Osteoblast (primary cell): ENCODE results near the gene SLC1A2. TPM values are rescaled to one million over a fixed set of nuclear protein-coding genes. Genes with fewer than 3 reads are reported as not detected.

ENCODE experiments used
- DNase-seq: peaks from one replicate; pipeline ENCODE4 v3.0.0; 2011; ENCODE audit warnings: low spot score, mixed read lengths; ENCODE audit not compliant: insufficient read length; ENCODE audit errors: missing footprints
- H2AFZ ChIP-seq: 2 replicates; pipeline ENCODE4 v1.6.0; 2011; ENCODE audit warnings: mild to moderate bottlenecking, low read length
- H3K27ac ChIP-seq: 2 replicates; pipeline ENCODE4 v1.5.1; 2011; ENCODE audit warnings: mild to moderate bottlenecking, low read depth, low read length, moderate library complexity
- H3K27me3 ChIP-seq: 2 replicates; pipeline ENCODE4 v1.6.0; 2012; ENCODE audit warnings: mild to moderate bottlenecking, control low read depth, inconsistent platforms, low read length, moderate library complexity; ENCODE audit not compliant: insufficient read depth
- H3K36me3 ChIP-seq: 2 replicates; pipeline ENCODE4 v1.5.1; 2011; ENCODE audit warnings: mild to moderate bottlenecking, low read length, control low read depth, moderate library complexity; ENCODE audit not compliant: insufficient read depth
- H3K4me1 ChIP-seq: 2 replicates; pipeline ENCODE4 v1.5.1; 2011; ENCODE audit warnings: mild to moderate bottlenecking, low read length, control low read depth, moderate library complexity; ENCODE audit not compliant: insufficient read depth
- H3K4me2 ChIP-seq: 2 replicates; pipeline ENCODE4 v1.6.0; 2011; ENCODE audit warnings: mild to moderate bottlenecking, low read length; ENCODE audit not compliant: insufficient read depth
- H3K4me3 ChIP-seq: fragments of 200-600 bp; sonication (generic); 3 replicates; pipeline ENCODE4 v1.5.1; 2012; ENCODE audit warnings: mild to moderate bottlenecking, low read length, inconsistent platforms; ENCODE audit not compliant: insufficient read depth
- H3K79me2 ChIP-seq: 2 replicates; pipeline ENCODE4 v1.6.0; 2012; ENCODE audit warnings: mild to moderate bottlenecking, low read length, control low read depth, inconsistent platforms; ENCODE audit not compliant: insufficient read depth
- H3K9me3 ChIP-seq: 2 replicates; pipeline ENCODE4 v1.5.1; 2011; ENCODE audit warnings: low read depth, low read length, control low read depth
- H4K20me1 ChIP-seq: 2 replicates; pipeline ENCODE4 v1.6.0; 2012; ENCODE audit warnings: mild to moderate bottlenecking, low read length, control low read depth; ENCODE audit not compliant: insufficient read depth
- CTCF ChIP-seq: IDR thresholded peaks from 2 replicates; pipeline ENCODE4 v1.5.1; 2011; ENCODE audit warnings: mild to moderate bottlenecking, low read depth, low read length, moderate library complexity; ENCODE audit errors: extremely low read depth
- total RNA-seq: library from RNA; depleted of rRNA; stranded (reverse); fragments of >200 nt; gene quantifications from 2 replicates; pipeline ENCODE4 v1.2.3, GENCODE V29; 2012

The SLC1A2 gene
- total RNA-seq, 1 donor = 0.72 TPM

DNA sequence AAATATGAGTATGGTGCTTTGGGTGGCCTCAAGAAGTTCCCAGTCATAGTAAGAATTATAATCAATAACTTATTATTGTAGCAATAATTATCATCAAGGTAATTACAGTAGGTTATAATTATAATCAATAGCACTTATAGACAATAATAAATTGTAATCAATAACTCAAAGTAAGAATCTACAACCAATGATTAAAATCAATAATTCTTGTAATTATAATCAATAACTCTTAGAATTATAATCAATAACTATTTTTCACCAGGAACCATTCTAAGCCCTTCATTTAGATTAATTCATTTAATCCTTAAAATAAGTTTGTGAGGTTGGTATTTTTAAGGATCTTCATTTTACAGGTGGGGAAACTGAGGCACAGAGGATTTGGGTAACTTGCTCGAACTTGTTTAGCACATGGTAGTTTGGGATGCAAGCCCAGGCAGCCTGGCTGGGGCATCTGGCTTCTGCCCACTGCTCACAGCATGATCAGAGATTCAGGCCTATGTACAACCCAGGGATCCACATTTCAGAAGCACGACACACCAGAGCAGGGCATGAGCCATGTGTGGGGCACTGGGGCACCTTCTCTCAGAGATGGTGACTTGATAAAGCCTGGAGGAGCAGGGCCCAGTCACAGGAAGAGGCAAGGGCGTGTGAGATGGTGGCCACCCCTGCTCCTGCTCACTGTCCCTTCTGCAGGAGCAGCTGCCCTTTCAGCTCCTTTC is 46.6 kb downstream of the SLC1A2 start:
- no peaks in the 10 kb centered on the region for H3K36me3 ChIP-seq
- no peaks in the 10 kb centered on the region for H3K9me3 ChIP-seq
- no peak overlapping the region for H3K27ac ChIP-seq
- H3K4me3 ChIP-seq = no peak overlapping the region
- H3K4me2 ChIP-seq = no peak overlapping the region
- H3K27me3 ChIP-seq = no peaks in the 10 kb centered on the region
- peaks cover 4% of the 10 kb centered on the region for H3K4me1 ChIP-seq
- TF ChIP-seq CTCF = no peak
- H4K20me1 ChIP-seq = no peaks in the 10 kb centered on the region
- H2AFZ ChIP-seq = no peak overlapping the region
- DNase-seq = no peak
- H3K79me2 ChIP-seq = no peaks in the 10 kb centered on the region

DNA sequence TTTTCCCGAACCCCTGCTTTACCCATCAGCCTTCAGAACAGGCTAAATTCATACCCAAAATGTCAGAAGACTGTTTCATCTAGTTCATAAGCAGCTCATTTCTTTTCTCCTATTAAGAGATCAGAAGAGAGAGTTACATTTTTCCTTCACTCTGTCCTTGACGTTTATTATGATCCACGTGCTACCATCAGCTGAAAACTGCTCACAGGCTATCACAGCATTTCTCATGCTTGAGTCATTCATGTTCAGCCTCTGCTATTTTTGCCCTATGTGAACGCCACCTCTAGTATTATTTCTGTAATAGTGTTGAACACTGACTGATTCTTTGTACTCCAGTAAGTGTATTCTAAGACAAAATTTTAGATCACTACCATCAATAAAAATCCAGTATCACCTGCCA is 51.9 kb downstream of the SLC1A2 start:
- Histone ChIP-seq H3K4me1 (peaks cover 35% of the 10 kb centered on the region), H3K27me3 (no peaks in the 10 kb centered on the region), H4K20me1 (no peaks in the 10 kb centered on the region), H3K79me2 (no peaks in the 10 kb centered on the region), H3K27ac (peak overlapping the region; percentile 69), H3K4me3 (no peak overlapping the region), H3K36me3 (no peaks in the 10 kb centered on the region), H3K9me3 (no peaks in the 10 kb centered on the region), H3K4me2 (no peak overlapping the region), H2AFZ (no peak overlapping the region)
- no peak for DNase-seq
- TF ChIP-seq CTCF = no peak

GRCh38 chr11:35366798-35367197 is 52.6 kb downstream of the SLC1A2 start:
- Histone ChIP-seq H3K79me2 (no peaks in the 10 kb centered on the region), H3K4me2 (no peak overlapping the region), H3K9me3 (no peaks in the 10 kb centered on the region), H3K36me3 (no peaks in the 10 kb centered on the region), H3K4me1 (peaks cover 35% of the 10 kb centered on the region), H3K4me3 (no peak overlapping the region), H3K27ac (peak overlapping the region; percentile 69), H4K20me1 (no peaks in the 10 kb centered on the region), H3K27me3 (no peaks in the 10 kb centered on the region), H2AFZ (no peak overlapping the region)
- no peak for TF ChIP-seq CTCF
- DNase-seq = no peak

DNA sequence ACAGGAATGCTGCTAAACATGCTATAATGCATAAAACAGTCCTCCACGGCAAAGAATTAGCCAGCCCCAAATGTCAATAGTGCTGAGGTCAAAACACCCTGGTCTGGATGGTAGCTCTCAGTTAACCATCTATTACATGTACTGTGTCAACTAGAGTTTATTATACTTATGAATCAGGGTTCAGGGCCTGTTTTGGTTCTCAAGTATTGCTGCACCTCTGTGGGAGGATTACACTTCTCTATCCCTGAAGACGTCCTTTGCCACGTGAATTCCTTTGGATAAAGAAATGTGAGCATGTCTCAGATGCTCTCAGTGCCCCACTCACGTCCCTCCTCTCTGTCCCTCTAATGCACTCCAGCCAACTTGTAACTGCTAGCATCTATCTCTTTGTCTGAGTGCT is 53.4 kb downstream of the SLC1A2 start:
- Histone ChIP-seq H3K27ac (peak overlapping the region; percentile 8), H3K36me3 (no peaks in the 10 kb centered on the region), H3K4me2 (no peak overlapping the region), H2AFZ (no peak overlapping the region), H3K79me2 (no peaks in the 10 kb centered on the region), H3K4me3 (no peak overlapping the region), H3K9me3 (no peaks in the 10 kb centered on the region), H3K4me1 (peaks cover 35% of the 10 kb centered on the region), H3K27me3 (no peaks in the 10 kb centered on the region), H4K20me1 (no peaks in the 10 kb centered on the region)
- no peak for TF ChIP-seq CTCF
- DNase-seq = no peak
